Parathyroid adenoma (tissue), 2 donors: Measurements from ENCODE around the gene ATOH8.

ENCODE experiments used
- H2AFZ ChIP-seq: fragments of 300-600 bp; sonication (generic); one replicate; pipeline ENCODE4 v1.7.0; 2017; ENCODE audit warnings: antibody characterized with exemption, mild to moderate bottlenecking
- H3K27ac ChIP-seq: fragments of 300-600 bp; sonication (generic); one replicate; pipeline ENCODE4 v1.7.0; 2017
- H3K27me3 ChIP-seq: fragments of 300-600 bp; sonication (generic); one replicate; pipeline ENCODE4 v1.7.0; 2017; ENCODE audit warnings: low read length; ENCODE audit not compliant: control insufficient read depth, insufficient read depth
- H3K36me3 ChIP-seq: fragments of 300-600 bp; sonication (generic); one replicate; pipeline ENCODE4 v1.7.0; 2017; ENCODE audit warnings: low read length; ENCODE audit not compliant: control insufficient read depth, insufficient read depth
- H3K4me1 ChIP-seq: fragments of 300-600 bp; sonication (generic); one replicate; pipeline ENCODE4 v1.7.0; 2017; ENCODE audit warnings: control low read depth
- H3K4me2 ChIP-seq: fragments of 300-600 bp; sonication (generic); one replicate; pipeline ENCODE4 v1.7.0; 2017; ENCODE audit warnings: low read length
- H3K4me3 ChIP-seq: fragments of 300-600 bp; sonication (generic); one replicate; pipeline ENCODE4 v1.7.0; 2017; ENCODE audit warnings: low read depth, low read length
- H3K79me2 ChIP-seq: fragments of 300-600 bp; sonication (generic); one replicate; pipeline ENCODE4 v1.7.0; 2017; ENCODE audit warnings: control low read depth
- H3K9ac ChIP-seq: fragments of 300-600 bp; sonication (generic); one replicate; pipeline ENCODE4 v1.7.0; 2017; ENCODE audit warnings: mild to moderate bottlenecking
- H3K9me3 ChIP-seq: fragments of 300-600 bp; sonication (generic); one replicate; pipeline ENCODE4 v1.7.0; 2017; ENCODE audit warnings: low read length; ENCODE audit not compliant: control insufficient read depth
- TF ChIP-seq, protein P1 (sequence below): fragments of 300-600 bp; sonication (generic); IDR thresholded peaks from one replicate; pipeline ENCODE4 v1.7.0; 2017; ENCODE audit warnings: antibody characterized with exemption, mild to moderate bottlenecking
- donor health status: primary hyperparathyroidism.

The ATOH8 gene

DNA sequence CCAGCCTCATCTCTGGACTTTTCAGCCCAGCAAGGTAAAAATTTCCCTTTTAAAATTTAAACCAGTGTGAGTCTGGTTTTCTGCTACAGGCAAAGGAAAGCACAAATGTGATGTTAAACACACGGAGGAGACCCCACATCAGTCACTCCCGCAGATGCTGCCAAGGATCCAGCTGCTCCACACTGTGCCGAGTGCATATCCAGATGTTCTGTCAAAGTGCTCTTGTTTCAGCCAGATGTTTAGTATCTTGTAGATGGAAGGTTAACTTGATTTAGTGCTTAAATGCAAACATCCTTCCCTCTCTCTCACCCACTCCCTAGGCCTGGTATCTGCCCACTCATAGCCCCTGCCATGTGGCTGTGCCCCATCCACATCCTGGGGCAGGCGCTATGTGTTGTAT, 15.8 kb upstream of the ATOH8 start:
- H3K9me3 ChIP-seq: no peaks in the 10 kb centered on the region
- no peak overlapping the region for H3K9ac ChIP-seq
- H3K27ac ChIP-seq: peak overlapping the region; percentile 8
- no peak overlapping the region for H3K4me2 ChIP-seq
- no peak overlapping the region for H3K4me3 ChIP-seq
- no peaks in the 10 kb centered on the region for H3K79me2 ChIP-seq
- H3K4me1 ChIP-seq: peaks cover 10% of the 10 kb centered on the region
- H3K27me3 ChIP-seq: no peaks in the 10 kb centered on the region
- H2AFZ ChIP-seq: no peak overlapping the region
- no peaks in the 10 kb centered on the region for H3K36me3 ChIP-seq
- TF ChIP-seq, protein P1, sequence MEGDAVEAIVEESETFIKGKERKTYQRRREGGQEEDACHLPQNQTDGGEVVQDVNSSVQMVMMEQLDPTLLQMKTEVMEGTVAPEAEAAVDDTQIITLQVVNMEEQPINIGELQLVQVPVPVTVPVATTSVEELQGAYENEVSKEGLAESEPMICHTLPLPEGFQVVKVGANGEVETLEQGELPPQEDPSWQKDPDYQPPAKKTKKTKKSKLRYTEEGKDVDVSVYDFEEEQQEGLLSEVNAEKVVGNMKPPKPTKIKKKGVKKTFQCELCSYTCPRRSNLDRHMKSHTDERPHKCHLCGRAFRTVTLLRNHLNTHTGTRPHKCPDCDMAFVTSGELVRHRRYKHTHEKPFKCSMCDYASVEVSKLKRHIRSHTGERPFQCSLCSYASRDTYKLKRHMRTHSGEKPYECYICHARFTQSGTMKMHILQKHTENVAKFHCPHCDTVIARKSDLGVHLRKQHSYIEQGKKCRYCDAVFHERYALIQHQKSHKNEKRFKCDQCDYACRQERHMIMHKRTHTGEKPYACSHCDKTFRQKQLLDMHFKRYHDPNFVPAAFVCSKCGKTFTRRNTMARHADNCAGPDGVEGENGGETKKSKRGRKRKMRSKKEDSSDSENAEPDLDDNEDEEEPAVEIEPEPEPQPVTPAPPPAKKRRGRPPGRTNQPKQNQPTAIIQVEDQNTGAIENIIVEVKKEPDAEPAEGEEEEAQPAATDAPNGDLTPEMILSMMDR: no peak

DNA sequence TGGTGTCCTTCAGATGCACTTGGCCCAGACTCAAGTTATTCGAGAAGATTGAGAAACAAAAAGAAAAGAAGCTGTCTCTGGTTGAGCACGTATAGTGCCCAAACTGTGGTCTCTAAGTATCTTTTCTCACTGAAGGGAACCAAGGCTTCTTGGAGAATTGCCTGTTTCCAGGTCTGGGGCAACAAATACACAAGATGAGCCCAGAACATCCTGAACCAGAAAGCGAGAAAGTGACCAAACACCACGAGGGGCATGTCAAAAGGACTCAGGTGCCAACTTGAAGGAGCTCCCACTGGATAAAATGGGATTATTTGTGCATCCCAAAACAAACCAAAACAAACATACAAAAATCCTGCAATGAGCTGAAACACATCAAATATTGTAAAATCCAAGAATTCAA, 13.6 kb upstream of the ATOH8 start:
- Histone ChIP-seq H3K4me2 (no peak overlapping the region), H3K79me2 (no peaks in the 10 kb centered on the region), H3K4me1 (peaks cover 20% of the 10 kb centered on the region), H3K9ac (no peak overlapping the region), H3K4me3 (no peak overlapping the region), H2AFZ (no peak overlapping the region), H3K27me3 (no peaks in the 10 kb centered on the region), H3K36me3 (no peaks in the 10 kb centered on the region), H3K9me3 (no peaks in the 10 kb centered on the region), H3K27ac (no peak overlapping the region)
- TF ChIP-seq, protein P1: no peak

- no peak overlapping the region for H3K9ac ChIP-seq
- H3K4me2 ChIP-seq: no peak overlapping the region
Measured at GRCh38 chr2:85741211-85741832, 12.5 kb upstream of the ATOH8 start.

DNA sequence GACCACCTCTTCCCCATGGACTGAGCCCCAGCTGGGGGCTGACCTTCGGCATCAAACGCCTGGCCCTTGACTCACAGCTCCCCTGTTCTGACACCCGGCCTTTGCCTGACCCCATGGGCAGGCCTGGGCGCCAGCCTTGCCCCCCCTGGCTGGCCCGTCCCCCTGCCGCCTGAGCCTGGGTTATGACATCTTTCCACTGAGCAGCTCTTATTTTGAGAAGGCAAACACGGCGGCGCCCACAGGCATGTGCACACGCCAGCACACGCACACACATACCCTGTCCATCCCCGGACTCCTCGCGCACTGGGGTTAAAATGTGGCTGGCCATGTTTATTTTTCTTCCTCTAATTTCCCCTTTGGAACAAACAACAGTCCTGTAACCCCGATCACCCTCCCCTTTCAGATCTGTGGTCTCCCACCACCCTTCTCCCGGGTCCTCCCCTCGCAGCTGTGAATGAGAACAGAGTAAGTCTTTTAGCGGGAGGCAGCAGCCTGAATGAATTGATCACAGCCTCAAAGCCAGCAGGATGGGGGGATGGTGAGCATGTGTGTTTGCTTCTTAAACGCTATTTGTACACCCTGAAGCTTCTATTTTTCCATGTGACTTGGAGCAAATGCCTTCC, 11.8 kb upstream of the ATOH8 start:
- peak overlapping the region; percentile 35 for H3K4me2 ChIP-seq
- H3K9me3 ChIP-seq: no peaks in the 10 kb centered on the region
- peaks cover 20% of the 10 kb centered on the region for H3K4me1 ChIP-seq
- no peaks in the 10 kb centered on the region for H3K79me2 ChIP-seq
- H3K27me3 ChIP-seq: no peaks in the 10 kb centered on the region
- H3K9ac ChIP-seq: no peak overlapping the region
- peak overlapping the region; percentile 82 for H2AFZ ChIP-seq
- no peaks in the 10 kb centered on the region for H3K36me3 ChIP-seq
- peak overlapping the region; percentile 7 for H3K4me3 ChIP-seq
- TF ChIP-seq, protein P1: no peak
- peak overlapping the region; percentile 90 for H3K27ac ChIP-seq

More at GRCh38 chr2:85741211-85741832, 12.5 kb upstream of the ATOH8 start:
- Histone ChIP-seq H3K36me3 (no peaks in the 10 kb centered on the region), H3K27ac (peak overlapping the region; percentile 90), H2AFZ (peak overlapping the region; percentile 82), H3K79me2 (no peaks in the 10 kb centered on the region), H3K4me3 (no peak overlapping the region), H3K4me1 (peaks cover 20% of the 10 kb centered on the region), H3K9me3 (no peaks in the 10 kb centered on the region), H3K27me3 (no peaks in the 10 kb centered on the region)
- TF ChIP-seq, protein P1: no peak
